ENCODE results near the gene CUX1.
"Not testable (repeated sequence)": the region's sequence is repeated elsewhere in the genome, so short reads cannot be mapped to it uniquely, and the experiment has no call there.

Gene CUX1

GRCh38 chr7:101921546-101922489, 104.4 kb downstream of the CUX1 start:
- DNase-seq: not testable (repeated sequence)

GRCh38 chr7:101922631-101923601, 105.5 kb downstream of the CUX1 start:
- no peak for DNase-seq

GRCh38 chr7:101923602-101923985, 106.2 kb downstream of the CUX1 start:
- no peak for DNase-seq

- DNase-seq: no peak
Observed at GRCh38 chr7:101924171-101924570, 106.7 kb downstream of the CUX1 start.

DNA sequence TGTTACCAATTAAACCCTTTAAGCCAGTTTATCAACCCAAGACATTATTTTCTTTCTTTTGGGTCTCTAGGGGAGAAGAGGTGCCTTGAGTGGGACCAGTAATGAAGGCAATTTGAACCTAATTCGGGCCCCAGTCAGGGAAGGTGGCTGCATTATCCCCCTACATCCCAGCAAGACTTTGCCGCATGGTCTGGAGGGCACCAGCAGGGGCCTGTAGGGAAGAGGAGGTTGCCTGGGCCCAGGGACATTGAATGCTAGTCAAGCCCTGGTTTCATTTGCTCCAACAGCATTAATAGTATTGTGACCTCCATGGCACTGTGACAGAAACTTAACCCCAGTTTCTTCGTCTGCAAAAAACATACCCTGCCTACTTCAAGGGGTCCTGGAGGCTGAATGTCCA, 108.8 kb downstream of the CUX1 start:
- no peak for DNase-seq

DNA sequence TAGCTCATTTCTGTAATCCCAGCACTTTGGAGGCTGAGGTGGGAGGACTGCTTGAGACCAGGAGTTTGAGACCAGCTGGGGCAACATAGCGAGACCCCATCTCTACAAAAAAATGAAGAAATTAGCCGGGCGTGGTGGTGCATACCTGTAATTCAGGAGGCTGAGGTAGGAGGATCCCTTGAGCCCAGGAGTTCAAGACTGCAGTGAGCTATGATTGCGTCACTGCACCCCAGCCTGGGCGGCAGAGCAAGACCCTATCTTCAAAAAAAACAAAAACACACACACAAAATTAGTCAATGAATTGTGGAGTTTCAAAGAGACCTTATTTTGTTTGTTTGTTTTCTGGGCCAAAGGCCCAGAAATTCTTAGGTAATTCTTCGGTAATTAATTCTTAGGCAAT, 110.0 kb downstream of the CUX1 start:
- DNase-seq: no peak

DNA sequence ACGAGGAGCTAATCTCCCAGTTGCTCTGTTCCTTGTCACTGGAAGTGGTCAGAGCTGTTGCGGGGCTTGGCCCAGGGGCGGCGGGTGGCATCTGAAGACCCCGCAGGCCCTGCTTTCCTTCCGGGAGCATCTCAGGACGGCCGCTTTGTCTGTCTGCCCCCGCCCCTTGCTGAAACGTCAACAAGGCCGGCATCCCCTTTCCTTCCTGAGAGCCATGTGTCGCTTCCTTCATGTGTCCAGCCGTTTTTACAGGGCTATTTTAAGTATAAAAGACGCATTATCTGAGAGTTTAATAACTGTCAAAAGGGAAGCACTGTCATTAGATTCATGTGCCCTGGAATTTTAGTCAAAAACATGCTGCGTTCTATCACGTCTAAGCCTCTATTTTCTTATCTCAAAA, 110.4 kb downstream of the CUX1 start:
- DNase-seq: no peak

- DNase-seq: no peak
Observed at GRCh38 chr7:101929256-101929655, 111.8 kb downstream of the CUX1 start.

- not testable (repeated sequence) for DNase-seq
Observed at GRCh38 chr7:101929911-101930310, 112.5 kb downstream of the CUX1 start.

DNA sequence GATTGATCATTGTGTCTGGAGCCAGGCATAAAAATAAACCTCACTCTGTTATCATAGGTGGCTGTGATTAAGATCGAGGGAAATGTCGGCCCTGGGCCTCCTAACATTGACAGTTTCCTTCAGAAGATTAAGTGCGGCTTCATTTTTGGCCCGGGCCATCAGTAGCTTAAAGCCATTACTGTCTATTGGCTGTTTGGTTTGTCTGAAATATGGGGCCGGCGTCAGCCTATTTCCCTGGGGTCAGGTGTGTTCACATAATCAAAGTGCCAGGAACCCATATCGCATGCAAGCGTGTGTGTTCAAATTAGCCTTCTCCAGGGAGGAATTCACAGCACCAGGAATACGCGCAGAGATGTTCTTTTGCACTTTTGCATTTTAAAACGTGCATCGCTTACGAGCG, 114.7 kb downstream of the CUX1 start:
- DNase-seq: no peak

DNA sequence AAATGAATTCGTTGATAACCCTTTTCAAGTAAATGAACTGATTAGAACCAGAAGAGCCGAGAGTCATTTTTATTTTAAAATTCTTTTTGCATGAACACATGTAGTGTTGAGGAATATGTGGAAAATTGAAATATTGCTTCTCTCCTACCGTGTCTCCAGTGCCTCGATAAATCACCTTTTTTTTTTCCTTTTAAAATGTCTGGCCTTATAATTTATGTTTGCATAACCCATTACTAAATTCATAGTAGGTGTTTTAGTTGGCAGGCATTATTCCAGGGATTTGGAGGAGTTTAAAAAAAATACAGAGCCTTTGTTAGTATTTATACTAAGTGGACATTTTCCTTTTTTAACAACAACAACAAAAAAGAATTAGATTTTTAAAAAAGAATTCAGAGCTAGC, 115.6 kb downstream of the CUX1 start:
- no peak for DNase-seq

DNA sequence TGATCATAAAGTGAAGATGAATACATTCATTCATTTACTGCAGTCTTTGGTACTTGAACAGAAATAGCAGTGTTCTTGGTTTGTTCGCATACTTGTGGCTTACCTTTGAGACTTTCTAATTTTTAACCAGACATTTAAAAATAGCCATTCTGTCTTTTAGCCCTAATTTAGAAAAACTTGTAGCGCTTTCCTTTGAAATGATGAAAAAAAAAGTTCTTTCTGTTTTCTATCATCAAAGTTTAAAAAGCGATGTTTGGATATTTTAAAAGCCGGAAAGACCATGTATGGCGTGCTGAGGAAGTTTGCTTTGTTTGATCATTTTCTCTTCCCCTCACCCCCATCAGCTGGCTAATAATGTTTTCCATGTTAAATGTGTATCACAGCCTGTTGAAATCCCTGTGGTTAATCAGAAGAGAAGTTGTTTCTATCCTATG, 116.3 kb downstream of the CUX1 start:
- DNase-seq: no peak

GRCh38 chr7:101934618-101935017, 117.2 kb downstream of the CUX1 start:
- no peak for DNase-seq

DNA sequence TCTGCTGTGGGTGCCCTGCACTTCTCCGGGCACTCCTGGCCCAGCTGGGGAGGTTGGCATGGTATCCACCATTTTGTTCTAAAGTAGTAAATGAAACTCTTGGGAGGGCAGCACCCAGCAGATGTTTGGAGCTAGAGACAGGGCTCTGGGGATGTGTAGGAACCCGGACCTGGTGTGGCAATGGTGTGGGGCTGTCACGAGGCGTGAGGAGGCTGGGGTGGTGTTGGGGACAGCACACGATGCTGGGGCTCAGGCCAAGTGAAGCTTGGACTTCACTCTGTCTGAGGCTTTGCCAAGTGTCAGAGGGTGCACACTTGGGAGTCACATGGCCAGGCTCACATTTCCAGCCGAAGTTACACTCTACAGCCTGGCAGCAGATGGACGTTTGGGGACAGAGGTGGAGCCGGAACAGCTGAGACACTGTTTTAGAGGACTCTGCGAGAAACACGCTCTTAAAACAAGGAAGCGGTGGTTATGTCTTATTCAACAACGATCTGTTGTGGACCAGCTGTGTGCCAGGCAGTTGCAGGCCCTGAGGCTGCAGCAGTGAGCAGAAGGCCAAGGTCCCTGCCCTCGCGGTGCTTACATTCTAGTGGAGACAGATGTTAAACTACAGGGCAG, 118.2 kb downstream of the CUX1 start:
- no peak for DNase-seq

DNA sequence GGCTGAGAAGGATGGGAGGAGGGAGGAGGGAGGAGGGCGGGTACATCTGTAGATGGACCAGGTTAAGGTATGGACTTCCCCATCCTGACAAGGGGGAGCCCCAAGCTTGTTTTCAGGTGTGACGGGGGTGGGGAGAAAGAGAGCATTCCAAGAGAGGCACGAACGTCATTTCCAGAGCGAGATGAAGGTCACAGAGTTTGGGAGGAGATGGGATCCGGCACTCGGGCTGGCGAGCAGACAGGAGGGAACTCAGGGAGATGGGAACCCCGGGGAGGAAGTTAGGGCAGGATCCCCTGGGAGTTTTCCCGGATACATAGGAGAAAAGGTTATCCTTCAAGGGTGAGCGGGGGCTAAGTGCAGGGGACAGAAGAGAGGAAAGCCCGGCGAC, 118.8 kb downstream of the CUX1 start:
- no peak for DNase-seq

DNA sequence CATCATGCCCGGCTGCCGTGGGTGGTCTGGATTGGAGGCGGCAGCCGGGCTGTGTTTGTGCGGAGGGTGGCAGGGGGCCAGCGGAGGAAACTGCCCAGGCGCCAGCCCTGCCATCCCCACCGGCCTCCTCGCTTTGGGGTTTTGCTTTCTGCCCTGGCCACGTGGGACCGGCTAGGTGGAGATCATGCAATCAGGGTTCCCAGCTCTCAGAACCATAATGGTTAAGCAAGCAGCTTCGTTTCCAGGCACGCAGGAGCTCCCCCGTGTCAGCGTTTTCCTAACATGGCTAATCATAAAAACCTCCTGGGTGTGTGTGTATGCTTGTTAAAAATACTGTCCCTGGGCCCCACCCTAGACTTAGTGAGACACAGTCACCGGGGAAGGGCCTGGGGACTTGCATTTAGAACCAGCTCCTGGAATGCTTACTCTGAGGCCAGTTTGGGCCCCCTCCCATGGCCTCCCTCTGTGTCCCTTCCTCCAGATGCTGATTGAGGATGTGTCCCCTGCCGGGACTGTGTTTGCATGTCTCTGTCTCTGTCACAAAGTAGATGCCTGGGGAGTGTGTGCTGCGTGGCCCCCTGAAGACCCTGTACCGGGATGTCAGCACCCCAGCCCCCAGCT, 119.3 kb downstream of the CUX1 start:
- DNase-seq: no peak

- no peak for DNase-seq
Observed at GRCh38 chr7:101937717-101938514, 120.5 kb downstream of the CUX1 start.

- no peak for DNase-seq
Observed at GRCh38 chr7:101939136-101939695, 121.8 kb downstream of the CUX1 start.

GRCh38 chr7:101940151-101940550, 122.7 kb downstream of the CUX1 start:
- no peak for DNase-seq

- DNase-seq: peak; percentile 29
Observed at GRCh38 chr7:101940830-101941229, 123.4 kb downstream of the CUX1 start.

Measured in DMS53 (cell line).